B cell (primary cell): ENCODE data around the gene HTR2A.

Experiments
- EZH2 ChIP-seq: IDR thresholded peaks from 2 replicates; pipeline ENCODE4 v1.6.1; 2012; ENCODE audit warnings: borderline replicate concordance, low read depth, mild to moderate bottlenecking, moderate library complexity, low read length; ENCODE audit not compliant: insufficient read depth, poor library complexity, severe bottlenecking
- TF ChIP-seq, protein P1 (sequence below): fragments of 200-600 bp; IDR thresholded peaks from one replicate; pipeline ENCODE4 v1.8.0; 2022; ENCODE audit warnings: antibody characterized with exemption, mild to moderate bottlenecking

DNA sequence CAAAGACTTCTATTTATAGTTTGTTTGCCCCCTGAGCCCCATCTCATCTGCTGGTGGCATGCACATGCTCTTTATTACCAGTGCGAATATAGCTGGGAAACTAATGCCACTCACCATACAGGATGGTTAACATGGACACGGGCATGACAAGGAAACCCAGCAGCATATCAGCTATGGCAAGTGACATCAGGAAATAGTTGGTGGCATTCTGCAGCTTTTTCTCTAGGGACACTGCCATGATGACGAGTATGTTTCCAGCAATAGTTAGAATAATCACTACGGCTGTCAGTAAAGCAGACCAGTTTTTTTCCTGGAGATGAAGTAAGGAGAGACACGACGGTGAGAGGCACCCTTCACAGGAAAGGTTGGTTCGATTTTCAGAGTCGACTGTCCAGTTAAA, 1.5 kb downstream of the HTR2A start:
- no peak for TF ChIP-seq EZH2
- TF ChIP-seq, protein P1, sequence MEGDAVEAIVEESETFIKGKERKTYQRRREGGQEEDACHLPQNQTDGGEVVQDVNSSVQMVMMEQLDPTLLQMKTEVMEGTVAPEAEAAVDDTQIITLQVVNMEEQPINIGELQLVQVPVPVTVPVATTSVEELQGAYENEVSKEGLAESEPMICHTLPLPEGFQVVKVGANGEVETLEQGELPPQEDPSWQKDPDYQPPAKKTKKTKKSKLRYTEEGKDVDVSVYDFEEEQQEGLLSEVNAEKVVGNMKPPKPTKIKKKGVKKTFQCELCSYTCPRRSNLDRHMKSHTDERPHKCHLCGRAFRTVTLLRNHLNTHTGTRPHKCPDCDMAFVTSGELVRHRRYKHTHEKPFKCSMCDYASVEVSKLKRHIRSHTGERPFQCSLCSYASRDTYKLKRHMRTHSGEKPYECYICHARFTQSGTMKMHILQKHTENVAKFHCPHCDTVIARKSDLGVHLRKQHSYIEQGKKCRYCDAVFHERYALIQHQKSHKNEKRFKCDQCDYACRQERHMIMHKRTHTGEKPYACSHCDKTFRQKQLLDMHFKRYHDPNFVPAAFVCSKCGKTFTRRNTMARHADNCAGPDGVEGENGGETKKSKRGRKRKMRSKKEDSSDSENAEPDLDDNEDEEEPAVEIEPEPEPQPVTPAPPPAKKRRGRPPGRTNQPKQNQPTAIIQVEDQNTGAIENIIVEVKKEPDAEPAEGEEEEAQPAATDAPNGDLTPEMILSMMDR, result no peak
